B cell (primary cell): ENCODE measurements around the gene TBKBP1.

Experiments
- CTCF ChIP-seq: fragments of 200-600 bp; IDR thresholded peaks from one replicate; pipeline ENCODE4 v1.8.0; 2022; ENCODE audit warnings: antibody characterized with exemption, mild to moderate bottlenecking
- EZH2 ChIP-seq: IDR thresholded peaks from 2 replicates; pipeline ENCODE4 v1.6.1; 2012; ENCODE audit warnings: borderline replicate concordance, low read depth, mild to moderate bottlenecking, moderate library complexity, low read length; ENCODE audit not compliant: insufficient read depth, poor library complexity, severe bottlenecking

GRCh38 chr17:47738178-47738577 is 44.2 kb downstream of the TBKBP1 start:
- TF ChIP-seq CTCF (no peak), EZH2 (no peak)
